Left ventricle myocardium inferior (tissue), 1 donor: ENCODE measurements around the gene FARSB. TPM values are rescaled to one million over a fixed set of nuclear protein-coding genes. Genes with fewer than 3 reads are reported as not detected.

Source experiments
- DNase-seq: peaks from one replicate; pipeline ENCODE4 v3.0.0-alpha.2; 2020
- H3K27ac ChIP-seq: fragments of 200-600 bp; replicated peaks from 2 replicates; pipeline ENCODE4 v1.8.0; 2021
- H3K27me3 ChIP-seq: fragments of 200-600 bp; 2 replicates; pipeline ENCODE4 v1.8.0; 2021; ENCODE audit warnings: low read depth
- H3K36me3 ChIP-seq: fragments of 200-600 bp; 2 replicates; pipeline ENCODE4 v1.8.0; 2021
- H3K4me1 ChIP-seq: fragments of 200-600 bp; 2 replicates; pipeline ENCODE4 v1.8.0; 2021
- H3K4me3 ChIP-seq: fragments of 200-600 bp; 2 replicates; pipeline ENCODE4 v1.8.0; 2021; ENCODE audit warnings: mild to moderate bottlenecking, moderate library complexity
- H3K9me3 ChIP-seq: fragments of 200-600 bp; replicated peaks from 2 replicates; pipeline ENCODE4 v1.8.0; 2021
- CTCF ChIP-seq: fragments of 200-600 bp; IDR thresholded peaks from 2 replicates; pipeline ENCODE4 v1.8.0; 2021; ENCODE audit warnings: antibody characterized with exemption, mild to moderate bottlenecking, borderline replicate concordance
- intact Hi-C: fragments of 100-400 bp; cut with micrococcal nuclease; formaldehyde crosslinking; loops from one replicate; pipeline ENCODE4 v1.11.0; 2022
- total RNA-seq: library from RNA; stranded (reverse); fragmentation: NEBNext Ultra II Directional; extraction: Animal tissue kit (Norgen Biotek cat#: 25700); gene quantifications from one replicate; pipeline ENCODE4 v1.2.1, GENCODE V29; 2021
- donor health status: DM: no; HTN: yes; CAD: no; lungs with severe emphysema.

The FARSB gene
- total RNA-seq, 1 donor from 2014 or later: 19.3 TPM

DNA sequence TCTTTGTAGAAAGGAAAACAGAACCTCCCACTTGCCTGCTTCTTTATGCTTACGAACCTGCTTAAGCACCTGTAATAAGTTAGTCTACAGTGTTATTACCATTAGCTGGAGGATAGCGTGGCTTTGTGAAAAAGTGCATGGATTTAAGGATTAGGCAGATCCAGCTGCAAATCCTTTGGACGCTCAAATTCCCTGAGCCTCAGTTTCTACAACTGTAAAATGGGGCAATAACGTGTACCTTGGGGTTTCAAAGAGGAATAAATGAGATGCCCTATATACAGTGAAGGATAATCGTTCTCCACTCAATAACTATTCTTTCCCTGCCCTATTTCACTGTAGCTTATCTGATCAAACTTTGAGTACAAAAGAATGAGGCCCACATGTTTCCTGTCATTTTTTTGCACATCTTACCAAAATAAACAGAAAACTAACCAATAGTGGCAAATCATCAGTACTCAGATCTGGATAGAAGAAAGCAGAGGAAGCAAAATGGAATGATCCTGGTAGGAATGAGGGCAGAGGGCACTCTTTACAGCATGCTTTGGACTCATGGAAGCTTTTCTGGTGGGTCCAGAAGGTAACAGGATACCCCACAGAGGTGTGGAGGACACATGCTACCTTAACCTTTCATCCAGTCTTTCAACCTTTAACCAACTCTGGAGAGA is 30.3 kb upstream of the FARSB start:
- no peak overlapping the region for H3K4me3 ChIP-seq
- no peaks in the 10 kb centered on the region for H3K27me3 ChIP-seq
- intact Hi-C loops: no loop called here
- no peaks in the 10 kb centered on the region for H3K9me3 ChIP-seq
- H3K4me1 ChIP-seq: peaks cover 17% of the 10 kb centered on the region
- no peak for TF ChIP-seq CTCF
- DNase-seq: no peak
- H3K36me3 ChIP-seq: no peaks in the 10 kb centered on the region
- H3K27ac ChIP-seq: no peak overlapping the region

DNA sequence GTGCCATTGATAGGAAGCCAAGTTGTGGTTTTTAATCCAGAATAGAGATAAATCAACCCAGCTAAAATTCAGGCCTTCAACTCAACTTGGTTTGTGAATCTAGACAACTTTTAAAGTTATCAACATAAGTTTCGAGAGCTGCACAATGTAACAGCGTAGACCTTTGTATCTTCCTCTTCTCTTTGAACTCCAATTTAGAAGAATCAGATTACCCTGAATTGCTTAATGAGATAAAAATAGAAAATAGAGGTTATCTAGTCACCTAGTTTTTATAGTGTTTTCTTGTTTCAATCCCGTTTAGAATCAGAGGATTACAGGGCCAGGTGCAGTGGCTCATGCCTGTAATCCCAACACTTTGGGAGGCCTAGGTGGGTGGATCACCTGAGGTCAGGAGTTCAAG is 27.9 kb upstream of the FARSB start:
- intact Hi-C loops: no loop called here
- no peak overlapping the region for H3K4me3 ChIP-seq
- H3K4me1 ChIP-seq: no peaks in the 10 kb centered on the region
- DNase-seq: no peak
- H3K27ac ChIP-seq: no peak overlapping the region
- no peaks in the 10 kb centered on the region for H3K27me3 ChIP-seq
- H3K36me3 ChIP-seq: no peaks in the 10 kb centered on the region
- no peaks in the 10 kb centered on the region for H3K9me3 ChIP-seq
- no peak for TF ChIP-seq CTCF

- DNase-seq: no peak
- H3K4me3 ChIP-seq: no peak overlapping the region
Observed at GRCh38 chr2:222677981-222678380, 22.1 kb upstream of the FARSB start.

GRCh38 chr2:222673883-222674282 is 18.0 kb upstream of the FARSB start:
- Histone ChIP-seq H3K27me3 (peaks cover 32% of the 10 kb centered on the region), H3K4me3 (no peak overlapping the region), H3K4me1 (peaks cover 10% of the 10 kb centered on the region), H3K27ac (no peak overlapping the region), H3K36me3 (no peaks in the 10 kb centered on the region), H3K9me3 (no peaks in the 10 kb centered on the region)
- DNase-seq: no peak
- no peak for TF ChIP-seq CTCF
- intact Hi-C loops: no loop called here

More at GRCh38 chr2:222677981-222678380, 22.1 kb upstream of the FARSB start:
- no peak overlapping the region for H3K27ac ChIP-seq
- peaks cover 12% of the 10 kb centered on the region for H3K27me3 ChIP-seq
- intact Hi-C loops: no loop called here
- no peaks in the 10 kb centered on the region for H3K9me3 ChIP-seq
- H3K36me3 ChIP-seq: no peaks in the 10 kb centered on the region
- H3K4me1 ChIP-seq: no peaks in the 10 kb centered on the region
- no peak for TF ChIP-seq CTCF

DNA sequence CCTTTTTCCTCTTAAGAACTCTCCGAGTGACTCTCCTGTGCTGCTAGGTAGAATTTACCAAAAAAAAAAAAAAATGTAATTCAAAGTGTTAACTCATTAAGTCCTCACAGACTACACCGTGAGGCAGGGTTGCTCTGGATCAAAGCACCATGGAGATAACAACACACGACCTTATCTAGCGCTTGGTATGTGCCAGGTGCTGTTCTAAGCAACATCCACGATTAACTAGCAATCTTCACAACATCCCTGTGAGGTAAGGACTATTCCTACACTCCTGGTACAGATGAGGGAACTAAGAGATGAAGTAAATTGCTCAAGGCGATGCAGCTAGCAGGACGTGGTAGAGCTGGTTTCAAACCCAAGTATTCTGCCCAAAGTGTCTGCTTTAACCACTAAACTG is 17.4 kb upstream of the FARSB start:
- intact Hi-C loops: no loop called here
- Histone ChIP-seq H3K4me3 (no peak overlapping the region), H3K9me3 (no peaks in the 10 kb centered on the region), H3K4me1 (peaks cover 10% of the 10 kb centered on the region), H3K27ac (no peak overlapping the region), H3K27me3 (peaks cover 32% of the 10 kb centered on the region), H3K36me3 (no peaks in the 10 kb centered on the region)
- no peak for TF ChIP-seq CTCF
- no peak for DNase-seq
